Gastrocnemius medialis (tissue), 4 donors: ENCODE data around the gene TAF1B. TPM values are rescaled to one million over a fixed set of nuclear protein-coding genes. Genes with fewer than 3 reads are reported as not detected.
A peak's percentile ranks its signal among the peaks of the same experiment; 100 is the strongest.

Experiments
- ATAC-seq, 2 donors: fragments of 150-250 bp; one replicate each; pipeline ENCODE4 v1.9.1; 2016
- DNase-seq, 2 donors: peaks; one replicate each; pipeline ENCODE4 v3.0.0-alpha.2; 2019
- H3K27ac ChIP-seq, 4 donors: fragments of 200-600 bp; sonication (generic); 1 replicate in 1 of 4; 2 replicates in 3 of 4; pipeline ENCODE4 v1.5.1; 2016 to 2018; ENCODE audit warnings: mild to moderate bottlenecking in 2 of 4, moderate library complexity in 1 of 4
- H3K27me3 ChIP-seq, 3 donors: fragments of 200-600 bp; sonication (generic) in 2 of 3; 1 replicate in 1 of 3; 2 replicates in 2 of 3; pipeline versions ENCODE4 v1.5.1 to v1.6.0; 2016 to 2019; ENCODE audit warnings: mild to moderate bottlenecking in 1 of 3, moderate library complexity in 1 of 3
- H3K36me3 ChIP-seq, 2 donors: fragments of 200-600 bp; sonication (generic) in 1 of 2; one replicate each; pipeline ENCODE4 v1.5.1; 2017 to 2018
- H3K4me1 ChIP-seq, 2 donors: fragments of 200-600 bp; sonication (generic) in 1 of 2; one replicate each; pipeline ENCODE4 v1.5.1; 2016 to 2017; ENCODE audit warnings: mild to moderate bottlenecking in 2 of 2
- H3K4me3 ChIP-seq, 4 donors: fragments of 200-600 bp; sonication (generic) in 3 of 4; 1 replicate in 1 of 4; 2 replicates in 3 of 4; pipeline ENCODE4 v1.5.1; 2016 to 2019; ENCODE audit warnings: mild to moderate bottlenecking in 2 of 4
- H3K9me3 ChIP-seq, 3 donors: fragments of 200-600 bp; sonication (generic) in 2 of 3; 1 replicate in 1 of 3; 2 replicates in 2 of 3; pipeline ENCODE4 v1.5.1; 2016 to 2019
- POLR2A ChIP-seq, 2 donors: fragments of 450-650 bp; IDR thresholded peaks; one replicate each; pipeline ENCODE4 v1.6.1; 2017; ENCODE audit warnings: antibody characterized with exemption in 2 of 2, mild to moderate bottlenecking in 2 of 2, moderate library complexity in 2 of 2
- in situ Hi-C, 4 donors: fragments of 200-750 bp; cut with MboI; loops; one replicate each; pipeline versions ENCODE4 v1.15.0 to v1.8.0; 2017; ENCODE audit warnings: low sequenced_read_pairs in 4 of 4
- intact Hi-C: fragments of 100-400 bp; cut with DNase I; formaldehyde crosslinking; loops from one replicate; pipeline ENCODE4 v1.15.1; 2023; ENCODE audit warnings: low total_unique reads
- total RNA-seq, 4 donors: library from RNA; depleted of rRNA; stranded (reverse); fragments of >200 nt; gene quantifications; one replicate each; pipeline versions ENCODE4 v1.1.0 to v1.2.3, GENCODE V29; 2016
- TF ChIP-seq, protein P1 (sequence below), 5 experiments: fragments of 450-650 bp in 3 of 5; fragments of 200-600 bp in 2 of 5; sonication (generic) in 2 of 5; IDR thresholded peaks in 4 of 5; conservative IDR thresholded peaks in 1 of 5; 1 replicate in 4 of 5; 2 replicates in 1 of 5; pipeline ENCODE4 v1.5.1; 2016 to 2019; ENCODE audit warnings: antibody characterized with exemption in 5 of 5, mild to moderate bottlenecking in 3 of 5, moderate library complexity in 3 of 5

The TAF1B gene
- total RNA-seq, 4 donors from 2014 or later: 5.0 to 8.4 (median 7.3) TPM

DNA sequence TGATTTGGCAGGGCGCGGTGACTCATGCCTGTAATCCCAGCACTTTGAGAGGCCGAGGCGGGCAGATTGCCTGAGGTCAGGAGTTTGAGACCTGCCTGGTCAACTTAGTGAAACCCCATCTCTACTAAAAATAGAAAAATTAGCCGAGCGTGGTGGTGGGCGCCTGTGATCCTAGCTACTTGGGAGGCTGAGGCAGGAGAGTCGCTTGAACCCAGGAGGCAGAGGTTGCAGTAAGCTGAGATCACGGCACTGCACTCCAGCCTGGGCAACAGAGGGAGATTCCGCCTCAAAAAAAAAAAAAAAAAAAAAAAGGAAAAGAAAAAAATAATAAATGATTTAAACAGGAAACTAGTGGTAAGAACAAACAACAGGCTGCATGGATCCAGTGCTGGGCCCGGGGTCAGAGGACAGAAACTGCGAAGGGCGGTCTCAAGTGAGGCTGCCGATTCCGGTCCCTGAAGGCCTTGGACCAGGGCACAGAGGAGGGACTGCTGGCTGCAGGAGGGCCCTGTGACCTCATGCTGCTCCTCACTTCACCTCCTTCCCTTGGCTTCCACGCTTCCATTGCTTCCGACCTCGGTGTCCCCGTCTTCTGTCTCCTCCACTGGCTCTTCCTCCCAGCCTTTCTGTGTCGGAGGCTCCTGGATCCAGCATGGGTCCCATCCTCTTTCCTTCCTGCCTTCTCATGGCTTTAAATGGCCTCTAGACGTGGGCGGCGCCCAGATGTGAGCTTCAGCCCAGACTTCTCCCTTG is 106.1 kb downstream of the TAF1B start:
- in situ Hi-C loops: no loop called here
- no peaks in the 10 kb centered on the region for H3K9me3 ChIP-seq
- DNase-seq: no peak

DNA sequence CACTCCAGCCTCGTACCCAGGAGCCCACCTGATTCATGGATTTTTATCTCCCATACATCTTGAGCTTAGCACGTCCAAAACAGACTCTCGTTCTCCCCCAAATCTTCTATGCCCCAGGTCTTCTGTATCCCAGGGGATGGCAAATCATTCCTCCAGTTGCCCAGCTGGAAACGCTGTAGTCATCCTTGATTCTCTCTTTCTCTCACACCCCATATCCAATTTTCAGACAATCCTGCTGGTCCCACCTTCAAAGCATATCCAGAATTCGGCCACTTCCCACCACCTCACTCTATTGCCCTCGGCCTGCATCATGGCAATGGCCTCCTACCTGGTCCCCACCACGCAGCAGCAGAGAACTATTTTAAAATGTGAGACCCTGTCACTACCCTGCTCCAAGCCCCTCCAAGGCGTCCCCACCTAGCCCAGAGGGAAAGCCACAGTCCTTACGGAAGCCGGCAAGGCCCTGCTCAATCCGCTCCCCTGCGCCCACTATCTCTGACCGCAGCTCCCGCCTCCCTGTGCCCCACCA is 106.8 kb downstream of the TAF1B start:
- ATAC-seq: no peak
- peaks cover 0 to 8% (median 0%) of the 10 kb centered on the region in 3 donors for H3K27me3 ChIP-seq

More for the DNA sequence above, 106.1 kb downstream of the TAF1B start:
- Histone ChIP-seq H3K36me3 (no peaks in the 10 kb centered on the region), H3K27ac (no peak overlapping the region), H3K4me1 (peaks cover 0 to 5% of the 10 kb centered on the region in 2 donors), H3K27me3 (peaks cover 0 to 8% (median 5%) of the 10 kb centered on the region in 3 donors), H3K4me3 (no peak overlapping the region)
- TF ChIP-seq, protein P1, sequence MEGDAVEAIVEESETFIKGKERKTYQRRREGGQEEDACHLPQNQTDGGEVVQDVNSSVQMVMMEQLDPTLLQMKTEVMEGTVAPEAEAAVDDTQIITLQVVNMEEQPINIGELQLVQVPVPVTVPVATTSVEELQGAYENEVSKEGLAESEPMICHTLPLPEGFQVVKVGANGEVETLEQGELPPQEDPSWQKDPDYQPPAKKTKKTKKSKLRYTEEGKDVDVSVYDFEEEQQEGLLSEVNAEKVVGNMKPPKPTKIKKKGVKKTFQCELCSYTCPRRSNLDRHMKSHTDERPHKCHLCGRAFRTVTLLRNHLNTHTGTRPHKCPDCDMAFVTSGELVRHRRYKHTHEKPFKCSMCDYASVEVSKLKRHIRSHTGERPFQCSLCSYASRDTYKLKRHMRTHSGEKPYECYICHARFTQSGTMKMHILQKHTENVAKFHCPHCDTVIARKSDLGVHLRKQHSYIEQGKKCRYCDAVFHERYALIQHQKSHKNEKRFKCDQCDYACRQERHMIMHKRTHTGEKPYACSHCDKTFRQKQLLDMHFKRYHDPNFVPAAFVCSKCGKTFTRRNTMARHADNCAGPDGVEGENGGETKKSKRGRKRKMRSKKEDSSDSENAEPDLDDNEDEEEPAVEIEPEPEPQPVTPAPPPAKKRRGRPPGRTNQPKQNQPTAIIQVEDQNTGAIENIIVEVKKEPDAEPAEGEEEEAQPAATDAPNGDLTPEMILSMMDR (IDR thresholded peaks at IDR 0.05 in 4 of 5, conservative IDR thresholded peaks at IDR 0.05 in 1 of 5): no peak
- no peak for TF ChIP-seq POLR2A (IDR thresholded peaks at IDR 0.05)
- intact Hi-C loops: no loop called here
- no peak for ATAC-seq

DNA sequence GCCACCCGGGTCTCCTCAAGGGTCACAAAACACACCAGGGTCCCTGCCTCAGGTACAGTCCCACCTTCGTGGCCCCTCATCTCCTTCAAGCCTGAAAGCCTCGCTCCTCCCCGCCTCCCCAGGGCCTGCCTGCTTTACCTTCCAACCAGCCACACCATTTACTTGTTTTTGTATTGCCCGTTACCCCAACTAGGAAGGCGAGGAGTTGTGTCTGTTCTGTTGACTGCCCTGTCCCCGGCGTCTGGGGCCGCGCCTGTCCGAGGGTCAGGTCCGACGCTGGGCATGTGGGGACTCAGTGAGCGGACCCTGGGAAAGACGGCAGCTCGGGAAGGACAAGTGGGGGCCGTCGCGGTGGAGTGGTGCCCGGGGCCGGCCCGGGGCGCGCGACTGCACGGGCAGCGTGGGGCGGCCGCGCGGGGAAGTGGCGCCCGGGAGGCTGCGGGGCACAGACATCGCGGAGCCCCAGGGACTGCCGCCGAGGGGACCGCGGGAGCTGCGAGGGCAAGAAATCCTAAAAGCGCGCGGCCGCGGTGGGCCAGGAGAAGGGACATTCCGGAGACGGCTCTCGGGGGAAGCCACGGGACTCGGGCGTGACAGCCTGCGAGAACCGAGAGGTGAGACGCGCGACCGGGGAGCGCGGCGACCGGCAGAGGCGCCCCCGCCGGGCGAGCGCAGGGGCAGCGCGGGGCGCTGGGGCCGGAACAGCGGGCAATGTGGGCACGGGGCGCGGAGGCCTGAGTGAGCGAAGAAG is 107.4 kb downstream of the TAF1B start:
- no peaks in the 10 kb centered on the region for H3K36me3 ChIP-seq
- peak overlapping the region; percentile 71 to 77 (median 74) for H3K27ac ChIP-seq
- H3K4me1 ChIP-seq: peaks cover 0 to 5% of the 10 kb centered on the region in 2 donors
- ATAC-seq (peak; percentile 41 to 64), DNase-seq (peak in 1 of 2 donors; percentile 35)
- peak overlapping the region; percentile 54 to 82 (median 66) for H3K4me3 ChIP-seq
- in situ Hi-C loops: no loop called here
- no peak for TF ChIP-seq POLR2A (IDR thresholded peaks at IDR 0.05)
- TF ChIP-seq, protein P1 (IDR thresholded peaks at IDR 0.05 in 4 of 5, conservative IDR thresholded peaks at IDR 0.05 in 1 of 5): peak in 1 of 5 experiments; percentile 46
- intact Hi-C loops: loop anchor here (1.0 to 10.0 kb wide), 4 partner anchors 107 to 494 kb away; partner anchors contain the start of genes ODC1 and TAF1B
- H3K27me3 ChIP-seq: peaks cover 0 to 7% (median 0%) of the 10 kb centered on the region in 3 donors
- H3K9me3 ChIP-seq: no peaks in the 10 kb centered on the region

More for the DNA sequence above, 106.8 kb downstream of the TAF1B start:
- intact Hi-C loops: loop anchor here (5.0 to 10.0 kb wide), 2 partner anchors 148 to 495 kb away; partner anchors contain the start of gene ODC1
- no peaks in the 10 kb centered on the region for H3K9me3 ChIP-seq
- H3K4me3 ChIP-seq: no peak overlapping the region
- H3K36me3 ChIP-seq: no peaks in the 10 kb centered on the region
- TF ChIP-seq, protein P1 (IDR thresholded peaks at IDR 0.05 in 4 of 5, conservative IDR thresholded peaks at IDR 0.05 in 1 of 5): no peak
- no peak for TF ChIP-seq POLR2A (IDR thresholded peaks at IDR 0.05)
- no peak for DNase-seq
- in situ Hi-C loops: no loop called here
- peaks cover 0 to 5% of the 10 kb centered on the region in 2 donors for H3K4me1 ChIP-seq
- no peak overlapping the region for H3K27ac ChIP-seq

DNA sequence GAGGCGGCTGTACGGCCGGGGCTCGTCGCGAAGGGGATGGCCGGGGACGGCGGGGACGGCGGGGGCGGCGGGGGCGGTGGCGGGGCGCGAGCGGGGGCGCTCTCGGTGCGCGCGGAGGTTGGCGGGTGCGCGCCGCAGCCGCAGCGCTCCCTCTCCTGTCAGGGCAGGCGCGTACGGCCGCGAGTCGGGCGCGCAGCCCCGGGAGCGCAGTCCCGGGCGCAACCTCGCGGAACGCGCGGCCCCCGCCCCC is 107.9 kb downstream of the TAF1B start:
- no peak for ATAC-seq
- in situ Hi-C loops: no loop called here

More for the DNA sequence above, 107.9 kb downstream of the TAF1B start:
- peaks cover 0 to 4% (median 0%) of the 10 kb centered on the region in 3 donors for H3K27me3 ChIP-seq
- DNase-seq: no peak
- no peaks in the 10 kb centered on the region for H3K9me3 ChIP-seq
- intact Hi-C loops: loop anchor here (1.0 to 10.0 kb wide), 4 partner anchors 108 to 494 kb away; partner anchors contain the start of genes ODC1 and TAF1B
- TF ChIP-seq, protein P1 (IDR thresholded peaks at IDR 0.05 in 4 of 5, conservative IDR thresholded peaks at IDR 0.05 in 1 of 5): peak in 1 of 5 experiments; percentile 24
- no peak for TF ChIP-seq POLR2A (IDR thresholded peaks at IDR 0.05)
- H3K27ac ChIP-seq: peak overlapping the region; percentile 71 to 77 (median 74)
- peaks cover 0 to 5% of the 10 kb centered on the region in 2 donors for H3K4me1 ChIP-seq
- H3K4me3 ChIP-seq: peak overlapping the region; percentile 54 to 82 (median 66)
- H3K36me3 ChIP-seq: no peaks in the 10 kb centered on the region
